Measurements from ENCODE around the gene SEMA3C.

DNA sequence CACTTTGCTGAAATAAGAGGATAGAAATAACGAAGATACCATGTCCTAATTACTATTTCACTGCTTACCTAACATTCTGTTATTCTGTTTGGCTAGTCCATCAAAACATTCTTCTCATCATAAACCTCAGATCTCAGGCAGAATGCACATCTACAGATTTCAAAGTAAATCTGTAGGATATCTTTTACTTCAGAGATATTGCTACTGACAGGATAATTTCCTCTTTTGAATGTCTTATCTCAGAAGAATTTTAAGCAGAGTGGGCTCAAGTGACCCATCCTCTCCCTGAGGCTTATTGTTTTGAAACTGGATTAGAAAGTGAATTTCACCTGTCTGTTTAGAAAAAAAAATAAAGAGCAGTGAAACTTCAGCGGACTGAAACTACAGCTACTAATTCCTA, 83.6 kb downstream of the SEMA3C start:
- TF ChIP-seq, protein P1, sequence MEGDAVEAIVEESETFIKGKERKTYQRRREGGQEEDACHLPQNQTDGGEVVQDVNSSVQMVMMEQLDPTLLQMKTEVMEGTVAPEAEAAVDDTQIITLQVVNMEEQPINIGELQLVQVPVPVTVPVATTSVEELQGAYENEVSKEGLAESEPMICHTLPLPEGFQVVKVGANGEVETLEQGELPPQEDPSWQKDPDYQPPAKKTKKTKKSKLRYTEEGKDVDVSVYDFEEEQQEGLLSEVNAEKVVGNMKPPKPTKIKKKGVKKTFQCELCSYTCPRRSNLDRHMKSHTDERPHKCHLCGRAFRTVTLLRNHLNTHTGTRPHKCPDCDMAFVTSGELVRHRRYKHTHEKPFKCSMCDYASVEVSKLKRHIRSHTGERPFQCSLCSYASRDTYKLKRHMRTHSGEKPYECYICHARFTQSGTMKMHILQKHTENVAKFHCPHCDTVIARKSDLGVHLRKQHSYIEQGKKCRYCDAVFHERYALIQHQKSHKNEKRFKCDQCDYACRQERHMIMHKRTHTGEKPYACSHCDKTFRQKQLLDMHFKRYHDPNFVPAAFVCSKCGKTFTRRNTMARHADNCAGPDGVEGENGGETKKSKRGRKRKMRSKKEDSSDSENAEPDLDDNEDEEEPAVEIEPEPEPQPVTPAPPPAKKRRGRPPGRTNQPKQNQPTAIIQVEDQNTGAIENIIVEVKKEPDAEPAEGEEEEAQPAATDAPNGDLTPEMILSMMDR (IDR thresholded peaks at IDR 0.05): no peak
- TF ChIP-seq EP300 (IDR thresholded peaks at IDR 0.05): no peak

Data from sigmoid colon (tissue), 4 donors.